Measurements from ENCODE around the gene LGALS9. TPM values are rescaled to one million over a fixed set of nuclear protein-coding genes. Genes with fewer than 3 reads are reported as not detected.

The LGALS9 gene
- total and polyA plus RNA-seq, 2 donors (not counting 3 experiments of a cell fraction or from before 2014, with no cell fraction given): 52.4 to 65.2 TPM

GRCh38 chr17:27622986-27623385 lies 8.0 kb upstream of the LGALS9 start:
- Histone ChIP-seq H3K9ac (replicated peaks; ENCODE audit: extremely low read depth, insufficient read depth, low read length) (no peak overlapping the region), H2AFZ (ENCODE audit: low read depth, low read length) (no peak overlapping the region), H3K9me3 (replicated peaks; ENCODE audit: control insufficient read depth, insufficient read depth, low read length) (no peaks in the 10 kb centered on the region), H3K4me2 (ENCODE audit: insufficient read depth, low read length) (no peak overlapping the region), H4K20me1 (replicated peaks; ENCODE audit: control insufficient read depth, extremely low read depth, insufficient read depth, low read length) (no peaks in the 10 kb centered on the region), H3K4me3 (replicated peaks in 1 of 3; ENCODE audit: insufficient read depth in 1 of 3, low read depth in 1 of 3, low read length in 3 of 3) (no peak overlapping the region), H3K36me3 (ENCODE audit: control insufficient read depth in 2 of 2, extremely low read depth in 1 of 2, insufficient read depth in 2 of 2, low read length in 2 of 2) (peaks cover 9 to 38% of the 10 kb centered on the region in 2 experiments), H3K79me2 (ENCODE audit: control insufficient read depth, insufficient read depth, low read length) (no peaks in the 10 kb centered on the region), H3K9me1 (replicated peaks; ENCODE audit: control insufficient read depth, extremely low read depth, insufficient read depth, low read length) (no peaks in the 10 kb centered on the region), H3K27me3 (ENCODE audit: control insufficient read depth in 2 of 2, insufficient read depth in 2 of 2, low read length in 2 of 2) (no peaks in the 10 kb centered on the region), H3K27ac (ENCODE audit: insufficient read depth, low read depth, low read length) (no peak overlapping the region), H3K4me1 (ENCODE audit: control insufficient read depth, extremely low read depth, insufficient read depth, low read length) (peaks cover 13% of the 10 kb centered on the region)
- FAIRE-seq (no peak), DNase-seq (ENCODE audit: low read depth, low spot score) (no peak)
- POLR2A ChIA-PET: no interaction called here
- dilution Hi-C loops (cut with MboI; ENCODE audit: extremely low pct_ligation_motif_present, low sequenced_read_pairs) (no loop called here), intact Hi-C loops (cut with micrococcal nuclease) (no loop called here)
- CTCF ChIA-PET: no interaction called here
- no TSS peak for BruUV-seq (replicated peaks)
- TF ChIP-seq POLR2A (IDR thresholded peaks at IDR 0.05; ENCODE audit: low read depth, low read length) (no peak), EZH2 (IDR thresholded peaks at IDR 0.05; ENCODE audit: borderline replicate concordance, low read depth, low read length, severe bottlenecking) (no peak), MAX (IDR thresholded peaks at IDR 0.05; ENCODE audit: insufficient read depth, insufficient read length) (no peak), GATA2 (IDR thresholded peaks at IDR 0.05; ENCODE audit: insufficient read depth, insufficient read length, low read depth, low read length) (no peak), POLR2AphosphoS5 (IDR thresholded peaks at IDR 0.05; ENCODE audit: insufficient read depth, low read depth, low read length) (no peak)

DNA sequence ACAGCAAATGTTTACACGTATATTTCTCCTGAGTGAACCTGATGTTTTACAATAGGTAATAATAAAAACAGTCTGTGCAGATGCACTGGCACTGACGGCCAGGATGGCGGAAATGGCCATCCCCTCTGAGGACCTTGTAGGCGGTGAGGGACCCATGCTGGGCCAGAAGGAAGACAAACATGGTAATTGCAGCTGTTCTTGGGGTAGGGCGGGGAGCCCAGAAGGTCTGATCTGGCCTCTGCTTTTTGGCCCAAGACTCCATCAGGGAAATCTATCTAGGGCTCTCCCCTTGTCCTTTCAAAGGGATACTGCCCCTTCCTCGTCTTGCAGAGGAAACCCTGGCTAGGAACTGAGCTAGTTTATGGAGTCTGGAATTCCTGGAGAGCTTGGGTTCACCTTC lies 7.4 kb upstream of the LGALS9 start:
- Histone ChIP-seq H3K4me2 (ENCODE audit: insufficient read depth, low read length) (no peak overlapping the region), H3K9ac (replicated peaks; ENCODE audit: extremely low read depth, insufficient read depth, low read length) (no peak overlapping the region), H3K9me1 (replicated peaks; ENCODE audit: control insufficient read depth, extremely low read depth, insufficient read depth, low read length) (no peaks in the 10 kb centered on the region), H3K27me3 (ENCODE audit: control insufficient read depth in 2 of 2, insufficient read depth in 2 of 2, low read length in 2 of 2) (no peaks in the 10 kb centered on the region), H3K36me3 (ENCODE audit: control insufficient read depth in 2 of 2, extremely low read depth in 1 of 2, insufficient read depth in 2 of 2, low read length in 2 of 2) (peaks cover 9 to 33% of the 10 kb centered on the region in 2 experiments), H3K4me3 (replicated peaks in 1 of 3; ENCODE audit: insufficient read depth in 1 of 3, low read depth in 1 of 3, low read length in 3 of 3) (no peak overlapping the region), H3K79me2 (ENCODE audit: control insufficient read depth, insufficient read depth, low read length) (no peaks in the 10 kb centered on the region), H4K20me1 (replicated peaks; ENCODE audit: control insufficient read depth, extremely low read depth, insufficient read depth, low read length) (no peaks in the 10 kb centered on the region), H3K9me3 (replicated peaks; ENCODE audit: control insufficient read depth, insufficient read depth, low read length) (no peaks in the 10 kb centered on the region), H3K4me1 (ENCODE audit: control insufficient read depth, extremely low read depth, insufficient read depth, low read length) (peaks cover 13% of the 10 kb centered on the region), H3K27ac (ENCODE audit: insufficient read depth, low read depth, low read length) (no peak overlapping the region), H2AFZ (ENCODE audit: low read depth, low read length) (no peak overlapping the region)
- DNase-seq (ENCODE audit: low read depth, low spot score) (no peak), FAIRE-seq (no peak)
- dilution Hi-C loops (cut with MboI; ENCODE audit: extremely low pct_ligation_motif_present, low sequenced_read_pairs) (no loop called here), intact Hi-C loops (cut with micrococcal nuclease) (no loop called here)
- POLR2A ChIA-PET: no interaction called here
- TF ChIP-seq EZH2 (IDR thresholded peaks at IDR 0.05; ENCODE audit: borderline replicate concordance, low read depth, low read length, severe bottlenecking) (no peak), GATA2 (IDR thresholded peaks at IDR 0.05; ENCODE audit: insufficient read depth, insufficient read length, low read depth, low read length) (no peak), FOS (IDR thresholded peaks at IDR 0.05; ENCODE audit: borderline replicate concordance, insufficient read depth, low read length) (no peak), POLR2A (IDR thresholded peaks at IDR 0.05; ENCODE audit: low read depth, low read length) (no peak), POLR2AphosphoS5 (IDR thresholded peaks at IDR 0.05; ENCODE audit: insufficient read depth, low read depth, low read length) (no peak), CTCF (IDR thresholded peaks at IDR 0.05; ENCODE audit: extremely low read depth in 1 of 2, insufficient read depth in 1 of 2, low read depth in 1 of 2, low read length in 2 of 2) (no peak), JUN (IDR thresholded peaks at IDR 0.05; ENCODE audit: borderline replicate concordance, insufficient read depth, insufficient read length, low read depth) (no peak), MAX (IDR thresholded peaks at IDR 0.05; ENCODE audit: insufficient read depth, insufficient read length) (no peak), MYC (IDR thresholded peaks at IDR 0.05; ENCODE audit: low read depth, low read length) (no peak)
- TSS peak; percentile 13 for BruUV-seq (replicated peaks)
- CTCF ChIA-PET: no interaction called here

Data from endothelial cell of umbilical vein (primary cell).